D341Med (cell line): ENCODE measurements around the gene SLC41A3.
A peak's percentile ranks its signal among the peaks of the same experiment; 100 is the strongest.
"Not testable (repeated sequence)": the region's sequence is repeated elsewhere in the genome, so short reads cannot be mapped to it uniquely, and the experiment has no call there.

Experiments
- DNase-seq: peaks from one replicate; pipeline ENCODE4 v3.0.0; 2012; ENCODE audit warnings: low spot score

Gene SLC41A3

DNA sequence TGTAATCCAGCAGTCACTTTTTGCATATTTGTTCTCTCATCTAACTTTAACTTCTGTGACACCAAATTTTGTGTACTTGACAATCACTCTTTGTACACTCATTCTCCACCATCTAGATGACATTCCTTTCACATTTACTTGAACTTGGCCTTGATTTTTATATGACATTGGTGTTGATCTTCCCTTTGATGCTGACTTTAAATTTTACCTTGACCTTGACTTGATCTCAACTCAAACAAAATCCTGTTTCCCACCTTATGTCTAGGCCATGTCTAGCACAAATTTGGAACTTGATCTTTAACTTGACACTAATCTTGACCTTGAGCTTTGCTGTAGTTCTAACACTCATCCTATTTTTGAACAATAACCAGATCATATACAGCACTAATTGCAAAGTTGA lies 81.7 kb downstream of the SLC41A3 start:
- no peak for DNase-seq

- not testable (repeated sequence) for DNase-seq
Observed at GRCh38 chr3:125996751-125997150, 87.2 kb downstream of the SLC41A3 start.

GRCh38 chr3:125990253-125990970 lies 93.5 kb downstream of the SLC41A3 start:
- DNase-seq: peak; percentile 89

DNA sequence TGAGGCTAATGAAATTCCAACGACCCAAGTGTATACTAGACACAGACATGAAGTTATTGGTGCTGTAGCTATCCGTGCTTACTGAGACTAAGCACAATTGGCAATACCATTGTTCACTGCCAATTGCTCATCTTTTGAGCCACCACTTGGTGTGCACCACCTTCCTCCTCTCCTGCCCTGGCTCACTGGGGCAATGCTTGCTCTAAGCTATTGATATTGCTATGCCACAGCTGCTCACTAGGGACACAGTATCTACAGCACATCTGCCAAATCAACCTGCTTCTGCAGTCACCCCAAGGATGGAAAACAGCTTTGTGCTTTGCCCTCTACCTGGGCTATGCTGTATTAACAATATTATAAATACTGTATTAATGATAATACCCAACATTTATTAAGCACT lies 99.0 kb downstream of the SLC41A3 start:
- DNase-seq: not testable (repeated sequence)

DNA sequence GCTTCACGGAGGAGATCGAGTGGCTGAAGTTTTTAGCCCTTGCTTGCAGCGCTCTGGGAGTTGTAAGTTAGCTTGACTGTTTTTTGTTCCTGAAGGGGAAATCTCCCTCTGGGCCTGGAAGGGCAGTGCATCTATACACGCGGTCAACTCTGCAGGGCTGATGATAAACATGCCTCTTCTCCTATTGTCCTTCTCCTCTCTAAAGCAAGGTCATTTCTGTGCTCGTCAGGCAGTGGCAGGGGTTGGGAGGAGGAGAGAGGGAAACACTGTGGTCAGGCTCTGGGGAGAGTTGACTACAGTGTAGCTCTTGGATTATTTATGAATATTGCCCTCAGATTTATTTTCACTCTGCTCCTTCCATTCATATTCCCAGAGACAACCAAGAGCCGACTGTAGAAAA lies 106.8 kb downstream of the SLC41A3 start:
- DNase-seq: not testable (repeated sequence)

GRCh38 chr3:125976003-125976390 lies 107.9 kb downstream of the SLC41A3 start:
- not testable (repeated sequence) for DNase-seq

- DNase-seq: not testable (repeated sequence)
Observed at GRCh38 chr3:125975245-125976002, 108.5 kb downstream of the SLC41A3 start.

DNA sequence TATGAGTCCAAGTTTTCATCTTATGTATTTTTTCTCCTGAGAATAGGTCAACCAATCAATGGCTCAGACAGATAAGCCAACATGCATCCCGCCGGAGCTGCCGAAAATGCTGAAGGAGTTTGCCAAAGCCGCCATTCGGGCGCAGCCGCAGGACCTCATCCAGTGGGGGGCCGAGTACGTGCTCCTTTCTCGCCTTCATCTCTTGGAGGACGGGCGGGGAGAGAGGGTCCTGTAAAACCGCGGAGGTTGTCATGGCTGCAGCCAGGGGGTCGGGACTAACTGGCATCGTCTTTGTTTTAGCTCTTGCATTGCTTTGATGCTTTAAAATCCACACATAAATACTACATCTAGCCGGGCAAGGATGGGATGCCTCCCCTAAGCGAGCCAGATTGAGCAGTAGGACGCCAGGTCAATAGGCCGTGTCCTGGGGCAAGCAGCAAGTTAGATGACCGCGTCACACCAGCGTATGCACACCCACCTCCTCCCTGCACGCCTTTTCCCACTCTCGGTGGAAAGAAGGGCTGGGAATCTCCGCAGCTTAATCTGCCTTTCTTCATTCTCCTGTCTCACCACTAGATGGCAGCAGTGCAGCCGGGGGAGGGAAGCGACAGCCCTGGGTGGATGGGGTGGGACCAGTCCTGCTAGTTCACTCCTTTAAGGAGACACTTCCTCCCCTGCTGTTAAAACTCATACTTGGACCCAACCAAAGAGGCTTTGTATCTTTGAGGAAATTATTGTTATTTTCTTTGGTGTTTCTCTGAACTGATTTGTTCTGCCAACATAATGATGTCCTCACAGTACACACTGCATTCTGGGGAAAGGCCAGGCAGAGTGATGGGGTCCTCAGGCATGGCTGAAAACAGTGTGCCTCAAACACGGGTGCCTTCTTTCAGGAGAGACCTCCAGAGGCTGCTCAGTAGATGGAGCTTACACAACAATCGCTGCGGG lies 111.7 kb downstream of the SLC41A3 start:
- DNase-seq: peak; percentile 37

GRCh38 chr3:125968701-125969592 lies 115.0 kb downstream of the SLC41A3 start, which contains the start of gene ROPN1B:
TSS of gene ROPN1B (plus strand) at chr3:125969178. CDS start at chr3:125972055, 2,877 bp downstream.
- not testable (repeated sequence) for DNase-seq

GRCh38 chr3:125968121-125968520 lies 115.8 kb downstream of the SLC41A3 start:
- not testable (repeated sequence) for DNase-seq

- no peak for DNase-seq
Observed at GRCh38 chr3:125967156-125967555, 116.8 kb downstream of the SLC41A3 start.

GRCh38 chr3:125965505-125965904 lies 118.4 kb downstream of the SLC41A3 start:
- no peak for DNase-seq

- DNase-seq: not testable (repeated sequence)
Observed at GRCh38 chr3:125963834-125964233, 120.1 kb downstream of the SLC41A3 start.

GRCh38 chr3:125961289-125961589 lies 122.7 kb downstream of the SLC41A3 start:
- no peak for DNase-seq

- no peak for DNase-seq
Observed at GRCh38 chr3:125960456-125961288, 123.3 kb downstream of the SLC41A3 start.

- DNase-seq: no peak
Observed at GRCh38 chr3:125960066-125960424, 123.9 kb downstream of the SLC41A3 start.

- no peak for DNase-seq
Observed at GRCh38 chr3:125959317-125960065, 124.4 kb downstream of the SLC41A3 start.

- no peak for DNase-seq
Observed at GRCh38 chr3:125958511-125959316, 125.2 kb downstream of the SLC41A3 start.
